Cardiac fibroblast (primary cell): ENCODE data around the gene GFRA4.

Experiments used
- DNase-seq, 2 donors: peaks; one replicate each; pipeline versions ENCODE4 v3.0.0 to v3.0.0-alpha.2; 2010; ENCODE audit warnings: low read depth in 2 of 2
- H3K4me3 ChIP-seq, 2 donors: replicated peaks in 1 of 2; 1 replicate in 1 of 2; 2 replicates in 1 of 2; pipeline ENCODE4 v1.5.1; 2011; ENCODE audit warnings: low read depth in 2 of 2, low read length in 2 of 2, mild to moderate bottlenecking in 2 of 2, moderate library complexity in 1 of 2
- TF ChIP-seq, protein P1 (sequence below): IDR thresholded peaks from one replicate; pipeline ENCODE4 v1.5.1; 2011; ENCODE audit warnings: low read depth, mild to moderate bottlenecking, low read length, inconsistent platforms

The GFRA4 gene

GRCh38 chr20:3631534-3631933 lies 31.7 kb downstream of the GFRA4 start:
- H3K4me3 ChIP-seq = no peak overlapping the region
- no peak for DNase-seq
- TF ChIP-seq, protein P1, sequence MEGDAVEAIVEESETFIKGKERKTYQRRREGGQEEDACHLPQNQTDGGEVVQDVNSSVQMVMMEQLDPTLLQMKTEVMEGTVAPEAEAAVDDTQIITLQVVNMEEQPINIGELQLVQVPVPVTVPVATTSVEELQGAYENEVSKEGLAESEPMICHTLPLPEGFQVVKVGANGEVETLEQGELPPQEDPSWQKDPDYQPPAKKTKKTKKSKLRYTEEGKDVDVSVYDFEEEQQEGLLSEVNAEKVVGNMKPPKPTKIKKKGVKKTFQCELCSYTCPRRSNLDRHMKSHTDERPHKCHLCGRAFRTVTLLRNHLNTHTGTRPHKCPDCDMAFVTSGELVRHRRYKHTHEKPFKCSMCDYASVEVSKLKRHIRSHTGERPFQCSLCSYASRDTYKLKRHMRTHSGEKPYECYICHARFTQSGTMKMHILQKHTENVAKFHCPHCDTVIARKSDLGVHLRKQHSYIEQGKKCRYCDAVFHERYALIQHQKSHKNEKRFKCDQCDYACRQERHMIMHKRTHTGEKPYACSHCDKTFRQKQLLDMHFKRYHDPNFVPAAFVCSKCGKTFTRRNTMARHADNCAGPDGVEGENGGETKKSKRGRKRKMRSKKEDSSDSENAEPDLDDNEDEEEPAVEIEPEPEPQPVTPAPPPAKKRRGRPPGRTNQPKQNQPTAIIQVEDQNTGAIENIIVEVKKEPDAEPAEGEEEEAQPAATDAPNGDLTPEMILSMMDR = no peak

DNA sequence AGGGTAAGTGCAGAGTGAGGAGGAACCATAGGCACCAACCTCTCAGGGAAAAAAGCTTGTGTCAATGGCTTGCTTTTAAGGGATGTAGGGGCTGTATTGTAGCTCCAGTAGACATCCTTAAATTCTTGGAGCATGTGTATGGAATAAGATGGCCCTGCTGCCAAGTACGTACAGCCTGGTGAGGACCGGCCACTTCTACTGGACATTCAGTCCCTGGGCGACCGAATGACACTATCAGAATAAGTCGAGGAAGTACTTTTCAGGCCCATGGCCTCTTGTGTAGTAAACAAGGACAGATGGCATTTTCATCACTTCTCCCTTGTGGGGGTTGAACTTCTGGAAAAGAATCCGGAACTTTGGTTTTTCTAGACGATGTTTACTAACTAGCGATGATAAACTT lies 32.8 kb downstream of the GFRA4 start:
- TF ChIP-seq, protein P1 = no peak
- no peak overlapping the region for H3K4me3 ChIP-seq
- DNase-seq = no peak

- DNase-seq = no peak
- H3K4me3 ChIP-seq = no peak overlapping the region
- TF ChIP-seq, protein P1 = no peak
These were observed 33.3 kb downstream of the GFRA4 start for GRCh38 chr20:3629893-3630292.

GRCh38 chr20:3628502-3629314 lies 34.5 kb downstream of the GFRA4 start:
- H3K4me3 ChIP-seq = no peak overlapping the region
- DNase-seq = no peak
- TF ChIP-seq, protein P1 = no peak

DNA sequence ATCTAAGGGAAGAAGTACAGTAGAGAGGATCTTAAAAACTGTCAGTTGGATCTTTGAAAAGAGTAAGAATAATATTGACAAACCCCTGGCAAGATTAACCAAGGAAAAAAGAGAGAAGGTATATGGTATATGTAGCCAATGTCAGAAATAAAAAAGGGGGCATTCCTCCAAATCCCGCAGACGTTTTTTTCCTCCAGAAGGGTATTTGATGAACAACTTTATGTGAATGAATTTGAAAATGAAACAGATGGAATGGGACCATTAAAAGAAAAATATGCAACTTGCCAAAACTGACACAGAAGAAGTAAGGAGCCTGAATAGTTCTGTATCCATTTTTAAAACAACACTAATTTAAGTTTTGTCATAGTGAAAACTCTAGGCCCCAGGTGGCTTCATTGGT lies 35.7 kb downstream of the GFRA4 start:
- TF ChIP-seq, protein P1 = no peak
- DNase-seq = no peak
- no peak overlapping the region for H3K4me3 ChIP-seq

DNA sequence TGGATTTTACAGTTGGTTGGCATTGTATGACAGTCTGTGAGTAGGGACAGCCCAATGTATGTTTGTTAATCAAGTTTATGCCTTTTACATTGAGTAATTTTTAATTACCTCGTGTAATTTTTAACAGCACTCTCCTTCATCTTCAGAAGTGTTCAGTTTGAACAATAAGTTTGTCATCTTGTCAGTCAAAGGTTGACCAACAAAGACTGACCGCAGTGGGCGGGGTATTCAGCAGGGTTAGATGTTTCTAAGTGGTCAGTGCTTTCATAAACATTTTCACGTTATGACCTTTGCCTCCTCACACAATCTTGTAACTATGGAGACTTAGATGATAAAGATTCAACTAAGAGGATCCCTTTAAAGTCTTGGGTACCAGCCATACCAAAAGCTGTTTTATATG lies 40.8 kb downstream of the GFRA4 start:
- DNase-seq = no peak
- TF ChIP-seq, protein P1 = no peak

DNA sequence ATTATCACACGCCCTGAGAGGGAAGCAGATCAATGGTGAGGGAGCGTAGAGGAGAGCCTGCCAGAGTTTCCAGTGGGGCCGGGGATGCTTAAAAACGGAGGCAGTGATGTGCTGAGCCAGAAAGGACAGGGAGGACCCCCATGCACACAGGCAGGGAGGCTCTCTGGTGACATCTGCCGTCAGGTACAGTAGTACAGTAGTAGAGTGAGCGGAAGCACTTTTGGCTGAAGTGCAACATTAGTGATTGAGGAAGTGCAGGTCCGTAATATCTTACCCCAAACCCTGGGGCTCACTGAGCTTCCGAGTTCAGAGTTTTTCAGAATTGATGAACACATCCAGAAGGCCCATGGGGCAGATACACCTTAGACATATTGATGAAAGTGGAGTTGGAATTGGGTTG lies 42.1 kb downstream of the GFRA4 start:
- H3K4me3 ChIP-seq = no peak overlapping the region
- DNase-seq = no peak
- TF ChIP-seq, protein P1 = no peak

More for the DNA sequence above, 40.8 kb downstream of the GFRA4 start:
- no peak overlapping the region for H3K4me3 ChIP-seq
